Measurements from ENCODE around the gene CYP4F3.
"Not testable (repeated sequence)": the region's sequence is repeated elsewhere in the genome, so short reads cannot be mapped to it uniquely, and the experiment has no call there.

Gene CYP4F3

DNA sequence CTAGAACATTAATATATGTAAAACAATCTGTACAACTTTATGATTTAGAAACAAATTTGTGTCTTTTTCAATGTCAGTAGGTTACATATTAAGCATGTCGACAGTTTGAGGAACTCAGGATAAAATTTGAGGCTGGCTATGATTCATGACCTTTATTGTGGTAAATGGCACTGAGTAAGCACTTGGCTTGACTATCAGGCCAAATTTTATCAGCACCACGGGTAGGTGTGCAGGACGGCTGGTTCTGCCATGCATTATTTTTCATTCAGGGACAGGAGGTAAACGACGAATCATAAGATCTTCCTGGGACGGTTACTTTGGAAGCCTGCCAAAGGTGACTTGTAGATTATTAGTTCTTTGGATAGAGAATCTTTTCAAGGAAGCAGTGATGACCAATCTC, 45.6 kb upstream of the CYP4F3 start:
- no peak for ATAC-seq
- TF ChIP-seq, protein P1, sequence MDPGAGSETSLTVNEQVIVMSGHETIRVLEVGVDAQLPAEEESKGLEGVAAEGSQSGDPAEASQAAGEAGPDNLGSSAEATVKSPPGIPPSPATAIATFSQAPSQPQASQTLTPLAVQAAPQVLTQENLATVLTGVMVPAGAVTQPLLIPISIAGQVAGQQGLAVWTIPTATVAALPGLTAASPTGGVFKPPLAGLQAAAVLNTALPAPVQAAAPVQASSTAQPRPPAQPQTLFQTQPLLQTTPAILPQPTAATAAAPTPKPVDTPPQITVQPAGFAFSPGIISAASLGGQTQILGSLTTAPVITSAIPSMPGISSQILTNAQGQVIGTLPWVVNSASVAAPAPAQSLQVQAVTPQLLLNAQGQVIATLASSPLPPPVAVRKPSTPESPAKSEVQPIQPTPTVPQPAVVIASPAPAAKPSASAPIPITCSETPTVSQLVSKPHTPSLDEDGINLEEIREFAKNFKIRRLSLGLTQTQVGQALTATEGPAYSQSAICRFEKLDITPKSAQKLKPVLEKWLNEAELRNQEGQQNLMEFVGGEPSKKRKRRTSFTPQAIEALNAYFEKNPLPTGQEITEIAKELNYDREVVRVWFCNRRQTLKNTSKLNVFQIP (CRISPR knock-in tag; IDR thresholded peaks at IDR 0.05; ENCODE audit: borderline replicate concordance, low read depth): no peak
- TF ChIP-seq CSDC2 (CRISPR knock-in tag; IDR thresholded peaks at IDR 0.05): no peak

DNA sequence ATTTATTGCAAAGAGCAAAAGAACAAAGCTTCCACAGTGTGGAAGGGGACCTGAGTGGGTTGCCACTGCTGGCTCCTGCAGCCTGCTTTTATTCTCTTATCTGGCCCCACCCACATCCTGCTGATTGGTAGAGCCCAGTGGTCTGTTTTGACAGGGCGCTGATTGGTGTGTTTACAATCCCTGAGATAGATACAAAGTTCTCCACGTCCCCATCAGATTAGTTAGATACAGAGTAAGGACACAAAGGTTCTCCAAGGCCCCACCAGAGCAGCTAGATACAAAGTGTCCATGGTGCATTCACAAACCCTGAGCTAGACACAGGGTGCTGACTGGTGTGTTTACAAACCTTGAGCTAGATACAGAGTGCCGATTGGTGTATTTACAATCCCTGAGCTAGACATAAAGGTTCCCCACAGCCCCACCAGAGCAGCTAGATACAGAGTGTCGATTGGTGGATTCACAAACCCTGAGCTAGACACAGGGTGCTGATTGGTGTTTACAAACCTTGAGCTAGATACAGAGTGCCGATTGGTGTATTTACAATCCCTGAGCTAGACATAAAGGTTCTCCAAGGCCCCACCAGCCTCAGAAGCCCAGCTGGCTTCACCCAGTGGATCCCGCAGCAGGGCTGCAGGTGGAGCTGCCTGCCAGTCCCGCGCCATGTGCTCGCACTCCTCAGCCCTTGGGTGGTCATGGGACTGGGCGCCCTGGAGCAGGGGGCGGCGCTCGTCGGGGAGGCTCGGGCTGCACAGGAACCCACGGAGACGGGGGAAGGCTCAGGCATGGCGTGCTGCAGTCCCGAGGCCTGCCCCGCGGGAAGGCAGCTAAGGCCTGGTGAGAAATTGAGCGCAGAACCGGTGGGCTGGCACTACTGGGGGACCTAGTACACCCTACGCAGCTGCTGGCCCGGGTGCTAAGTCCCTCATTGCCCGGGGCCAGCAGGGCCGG, 32.4 kb upstream of the CYP4F3 start:
- ATAC-seq: not testable (repeated sequence)

- TF ChIP-seq, protein P1 (CRISPR knock-in tag; IDR thresholded peaks at IDR 0.05; ENCODE audit: borderline replicate concordance, low read depth): no peak
- no peak for TF ChIP-seq CREB5 (CRISPR knock-in tag; IDR thresholded peaks at IDR 0.05; ENCODE audit: low read depth)
- no peak for TF ChIP-seq ZNF565 (CRISPR knock-in tag; conservative IDR thresholded peaks at IDR 0.05; ENCODE audit: low read depth)
- no peak for TF ChIP-seq RARB (CRISPR knock-in tag; IDR thresholded peaks at IDR 0.05)
Observed at GRCh38 chr19:15609261-15609660, 31.4 kb upstream of the CYP4F3 start.

GRCh38 chr19:15612342-15612741, 28.4 kb upstream of the CYP4F3 start:
- no peak for ATAC-seq
- no peak for TF ChIP-seq SNAI2 (CRISPR knock-in tag; IDR thresholded peaks at IDR 0.05)
- TF ChIP-seq, protein P2, sequence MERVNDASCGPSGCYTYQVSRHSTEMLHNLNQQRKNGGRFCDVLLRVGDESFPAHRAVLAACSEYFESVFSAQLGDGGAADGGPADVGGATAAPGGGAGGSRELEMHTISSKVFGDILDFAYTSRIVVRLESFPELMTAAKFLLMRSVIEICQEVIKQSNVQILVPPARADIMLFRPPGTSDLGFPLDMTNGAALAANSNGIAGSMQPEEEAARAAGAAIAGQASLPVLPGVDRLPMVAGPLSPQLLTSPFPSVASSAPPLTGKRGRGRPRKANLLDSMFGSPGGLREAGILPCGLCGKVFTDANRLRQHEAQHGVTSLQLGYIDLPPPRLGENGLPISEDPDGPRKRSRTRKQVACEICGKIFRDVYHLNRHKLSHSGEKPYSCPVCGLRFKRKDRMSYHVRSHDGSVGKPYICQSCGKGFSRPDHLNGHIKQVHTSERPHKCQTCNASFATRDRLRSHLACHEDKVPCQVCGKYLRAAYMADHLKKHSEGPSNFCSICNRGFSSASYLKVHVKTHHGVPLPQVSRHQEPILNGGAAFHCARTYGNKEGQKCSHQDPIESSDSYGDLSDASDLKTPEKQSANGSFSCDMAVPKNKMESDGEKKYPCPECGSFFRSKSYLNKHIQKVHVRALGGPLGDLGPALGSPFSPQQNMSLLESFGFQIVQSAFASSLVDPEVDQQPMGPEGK (CRISPR knock-in tag; IDR thresholded peaks at IDR 0.05; ENCODE audit: borderline replicate concordance): no peak
- TF ChIP-seq, protein P3, sequence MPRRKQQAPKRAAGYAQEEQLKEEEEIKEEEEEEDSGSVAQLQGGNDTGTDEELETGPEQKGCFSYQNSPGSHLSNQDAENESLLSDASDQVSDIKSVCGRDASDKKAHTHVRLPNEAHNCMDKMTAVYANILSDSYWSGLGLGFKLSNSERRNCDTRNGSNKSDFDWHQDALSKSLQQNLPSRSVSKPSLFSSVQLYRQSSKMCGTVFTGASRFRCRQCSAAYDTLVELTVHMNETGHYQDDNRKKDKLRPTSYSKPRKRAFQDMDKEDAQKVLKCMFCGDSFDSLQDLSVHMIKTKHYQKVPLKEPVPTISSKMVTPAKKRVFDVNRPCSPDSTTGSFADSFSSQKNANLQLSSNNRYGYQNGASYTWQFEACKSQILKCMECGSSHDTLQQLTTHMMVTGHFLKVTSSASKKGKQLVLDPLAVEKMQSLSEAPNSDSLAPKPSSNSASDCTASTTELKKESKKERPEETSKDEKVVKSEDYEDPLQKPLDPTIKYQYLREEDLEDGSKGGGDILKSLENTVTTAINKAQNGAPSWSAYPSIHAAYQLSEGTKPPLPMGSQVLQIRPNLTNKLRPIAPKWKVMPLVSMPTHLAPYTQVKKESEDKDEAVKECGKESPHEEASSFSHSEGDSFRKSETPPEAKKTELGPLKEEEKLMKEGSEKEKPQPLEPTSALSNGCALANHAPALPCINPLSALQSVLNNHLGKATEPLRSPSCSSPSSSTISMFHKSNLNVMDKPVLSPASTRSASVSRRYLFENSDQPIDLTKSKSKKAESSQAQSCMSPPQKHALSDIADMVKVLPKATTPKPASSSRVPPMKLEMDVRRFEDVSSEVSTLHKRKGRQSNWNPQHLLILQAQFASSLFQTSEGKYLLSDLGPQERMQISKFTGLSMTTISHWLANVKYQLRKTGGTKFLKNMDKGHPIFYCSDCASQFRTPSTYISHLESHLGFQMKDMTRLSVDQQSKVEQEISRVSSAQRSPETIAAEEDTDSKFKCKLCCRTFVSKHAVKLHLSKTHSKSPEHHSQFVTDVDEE (CRISPR knock-in tag; IDR thresholded peaks at IDR 0.05): no peak
- TF ChIP-seq RARB (CRISPR knock-in tag; IDR thresholded peaks at IDR 0.05): no peak
- TF ChIP-seq, protein P1 (CRISPR knock-in tag; IDR thresholded peaks at IDR 0.05; ENCODE audit: borderline replicate concordance, low read depth): no peak

More at GRCh38 chr19:15609261-15609660, 31.4 kb upstream of the CYP4F3 start:
- no peak for ATAC-seq

- no peak for ATAC-seq
- TF ChIP-seq ISL1 (CRISPR knock-in tag; IDR thresholded peaks at IDR 0.05) (no peak), TCF4 (CRISPR knock-in tag; IDR thresholded peaks at IDR 0.05; ENCODE audit: borderline replicate concordance) (no peak), GLIS3 (CRISPR knock-in tag; IDR thresholded peaks at IDR 0.05) (no peak), ZC3H10 (CRISPR knock-in tag; IDR thresholded peaks at IDR 0.05) (no peak), BACH2 (CRISPR knock-in tag; IDR thresholded peaks at IDR 0.05; ENCODE audit: borderline replicate concordance) (no peak), ZNF8 (CRISPR knock-in tag; IDR thresholded peaks at IDR 0.05) (no peak), ARNTL (CRISPR knock-in tag; IDR thresholded peaks at IDR 0.05; ENCODE audit: borderline replicate concordance, low read depth) (no peak)
- TF ChIP-seq, protein P4, sequence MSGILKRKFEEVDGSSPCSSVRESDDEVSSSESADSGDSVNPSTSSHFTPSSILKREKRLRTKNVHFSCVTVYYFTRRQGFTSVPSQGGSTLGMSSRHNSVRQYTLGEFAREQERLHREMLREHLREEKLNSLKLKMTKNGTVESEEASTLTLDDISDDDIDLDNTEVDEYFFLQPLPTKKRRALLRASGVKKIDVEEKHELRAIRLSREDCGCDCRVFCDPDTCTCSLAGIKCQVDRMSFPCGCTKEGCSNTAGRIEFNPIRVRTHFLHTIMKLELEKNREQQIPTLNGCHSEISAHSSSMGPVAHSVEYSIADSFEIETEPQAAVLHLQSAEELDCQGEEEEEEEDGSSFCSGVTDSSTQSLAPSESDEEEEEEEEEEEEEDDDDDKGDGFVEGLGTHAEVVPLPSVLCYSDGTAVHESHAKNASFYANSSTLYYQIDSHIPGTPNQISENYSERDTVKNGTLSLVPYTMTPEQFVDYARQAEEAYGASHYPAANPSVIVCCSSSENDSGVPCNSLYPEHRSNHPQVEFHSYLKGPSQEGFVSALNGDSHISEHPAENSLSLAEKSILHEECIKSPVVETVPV (CRISPR knock-in tag; IDR thresholded peaks at IDR 0.05): no peak
- TF ChIP-seq, protein P3 (CRISPR knock-in tag; IDR thresholded peaks at IDR 0.05): no peak
Observed at GRCh38 chr19:15613338-15613737, 27.4 kb upstream of the CYP4F3 start.

Data from SK-N-SH treated with all-trans-retinoic acid at 6 μM for 48 hours (cell line).